Omental fat pad (tissue), 4 donors: Measurements from ENCODE around the gene ACSM4. TPM values are rescaled to one million over a fixed set of nuclear protein-coding genes. Genes with fewer than 3 reads are reported as not detected.
"Not testable (repeated sequence)": the region's sequence is repeated elsewhere in the genome, so short reads cannot be mapped to it uniquely, and the experiment has no call there.

ENCODE experiments used
- ATAC-seq: fragments of 150-250 bp; one replicate; pipeline ENCODE4 v1.9.1; 2016; ENCODE audit warnings: mild to moderate bottlenecking, moderate library complexity; ENCODE audit not compliant: low FRiP score
- DNase-seq: peaks from one replicate; pipeline ENCODE4 v3.0.0-alpha.2; 2019; ENCODE audit warnings: low spot score
- CTCF ChIP-seq, 3 donors: fragments of 450-650 bp; IDR thresholded peaks; one replicate each; pipeline ENCODE4 v1.5.1; 2016 to 2017; ENCODE audit warnings: antibody characterized with exemption in 3 of 3, mild to moderate bottlenecking in 3 of 3, moderate library complexity in 2 of 3
- total RNA-seq, 4 donors: library from RNA; depleted of rRNA; stranded (reverse); fragments of >200 nt; gene quantifications; one replicate each; pipeline ENCODE4 v1.1.0, GENCODE V29; 2016

The ACSM4 gene
- total RNA-seq, 4 donors from 2014 or later = not detected

GRCh38 chr12:7324176-7324575 lies 20.3 kb downstream of the ACSM4 start:
- DNase-seq = no peak
- ATAC-seq = no peak
- TF ChIP-seq CTCF (IDR thresholded peaks at IDR 0.05) = no peak

GRCh38 chr12:7327918-7328317 lies 24.0 kb downstream of the ACSM4 start:
- no peak for TF ChIP-seq CTCF (IDR thresholded peaks at IDR 0.05)
- ATAC-seq (no peak), DNase-seq (no peak)

GRCh38 chr12:7337790-7338189 lies 33.9 kb downstream of the ACSM4 start:
- ATAC-seq, DNase-seq: not testable (repeated sequence)

GRCh38 chr12:7339675-7340074 lies 35.8 kb downstream of the ACSM4 start:
- DNase-seq (no peak), ATAC-seq (no peak)
- no peak for TF ChIP-seq CTCF (IDR thresholded peaks at IDR 0.05)

GRCh38 chr12:7344833-7345606 lies 41.1 kb downstream of the ACSM4 start:
- ATAC-seq (no peak), DNase-seq (no peak)
- no peak for TF ChIP-seq CTCF (IDR thresholded peaks at IDR 0.05)

- TF ChIP-seq CTCF (IDR thresholded peaks at IDR 0.05) = no peak
- ATAC-seq (no peak), DNase-seq (no peak)
Observed at GRCh38 chr12:7346551-7347225, 42.8 kb downstream of the ACSM4 start.

- DNase-seq (no peak), ATAC-seq (no peak)
- TF ChIP-seq CTCF (IDR thresholded peaks at IDR 0.05) = no peak
Observed at GRCh38 chr12:7349418-7349817, 45.5 kb downstream of the ACSM4 start.
